HepG2 (cell line): ENCODE data around the gene URM1. TPM values are rescaled to one million over a fixed set of nuclear protein-coding genes. Genes with fewer than 3 reads are reported as not detected.

ENCODE experiments used
- ATAC-seq: fragments of 200-7000 bp; cut with Tn5 transposase; 3 replicates; pipeline ENCODE4 v1.9.1; 2020; ENCODE audit warnings: mild to moderate bottlenecking, moderate library complexity
- BruUV-seq: library from RNA; stranded (reverse); fragments of 400-500 nt; replicated peaks from 2 replicates; lab custom pipeline; 2021; lab: Mats Ljungman, UMichigan
- CTCF ChIA-PET: fragments of 300-600 bp; formaldehyde crosslinking; extraction: SDS; loops from one replicate; lab custom pipeline; 2021; ENCODE audit warnings: low total read pairs, inconsistent platforms, low intra/inter-chr PET ratio; lab: Yijun Ruan, JAX
- POLR2A ChIA-PET: fragments of 350-600 bp; sonication (Branson Sonifier 250); formaldehyde crosslinking; loops from one replicate; lab custom pipeline; 2020; ENCODE audit warnings: antibody characterized with exemption, inconsistent platforms; lab: Yijun Ruan, JAX
- DNase-seq: peaks from one replicate; pipeline ENCODE4 v3.0.0-alpha.2; 2015; ENCODE audit warnings: low spot score
- FAIRE-seq: peaks from 3 replicates; lab custom pipeline; 2011; peaks lifted over from hg19 to GRCh38; lab: Jason Lieb, UNC
- H2AFZ ChIP-seq: one replicate; pipeline ENCODE4 v1.6.1; 2011; ENCODE audit warnings: low read length, inconsistent platforms
- H3K27ac ChIP-seq: fragments of 300-600 bp; 3 replicates; pipeline ENCODE4 v1.8.0; 2011; ENCODE audit warnings: mixed run types, mild to moderate bottlenecking, mixed read lengths, low read length, inconsistent platforms; ENCODE audit not compliant: insufficient read depth; ENCODE audit errors: extremely low read length
- H3K27me3 ChIP-seq, 2 experiments: fragments of 200-600 bp in 1 of 2; 2 replicates in 1 of 2; 3 replicates in 1 of 2; pipeline versions ENCODE4 v1.6.0 to v1.8.0; 2011; ENCODE audit warnings: low read length in 2 of 2, mild to moderate bottlenecking in 2 of 2, moderate library complexity in 2 of 2, inconsistent platforms in 1 of 2; ENCODE audit not compliant: insufficient read depth in 2 of 2, control insufficient read depth in 1 of 2
- H3K36me3 ChIP-seq, 2 experiments: fragments of 200-600 bp in 1 of 2; replicated peaks in 1 of 2; 2 replicates in 1 of 2; 3 replicates in 1 of 2; pipeline versions ENCODE4 v1.5.1 to v1.8.0; 2011; ENCODE audit warnings: low read length in 2 of 2, inconsistent platforms in 1 of 2; ENCODE audit not compliant: insufficient read depth in 2 of 2, control insufficient read depth in 1 of 2
- H3K4me1 ChIP-seq: 2 replicates; pipeline ENCODE4 v1.5.1; 2012; ENCODE audit warnings: low read length, inconsistent platforms; ENCODE audit not compliant: insufficient read depth
- H3K4me2 ChIP-seq: 2 replicates; pipeline ENCODE4 v1.6.0; 2011; ENCODE audit warnings: low read depth, low read length, inconsistent platforms
- H3K4me3 ChIP-seq, 3 experiments: fragments of 200-600 bp in 1 of 3; sonication (generic), shearing (Covaris generic) in 1 of 3; replicated peaks in 1 of 3; 2 replicates each; pipeline ENCODE4 v1.5.1; 2011 to 2016; ENCODE audit warnings: low read length in 3 of 3, inconsistent platforms in 2 of 3, low read depth in 2 of 3, mild to moderate bottlenecking in 2 of 3, control low read depth in 1 of 3, mixed read lengths in 1 of 3; ENCODE audit not compliant: insufficient read depth in 1 of 3
- H3K79me2 ChIP-seq: one replicate; pipeline ENCODE4 v1.6.1; 2011; ENCODE audit warnings: low read length, inconsistent platforms; ENCODE audit not compliant: insufficient read depth
- H3K9ac ChIP-seq: 2 replicates; pipeline ENCODE4 v1.6.0; 2011; ENCODE audit warnings: mild to moderate bottlenecking, low read depth, low read length, inconsistent platforms; ENCODE audit not compliant: insufficient read depth
- H3K9me3 ChIP-seq: 2 replicates; pipeline ENCODE4 v1.5.1; 2012; ENCODE audit warnings: mild to moderate bottlenecking, low read length
- H4K20me1 ChIP-seq: 2 replicates; pipeline ENCODE4 v1.6.0; 2011; ENCODE audit warnings: inconsistent platforms, mild to moderate bottlenecking, low read length, moderate library complexity; ENCODE audit not compliant: insufficient read depth
- ARID4A ChIP-seq: sonication (generic); formaldehyde crosslinking; IDR thresholded peaks from 2 replicates; pipeline ENCODE4 v1.5.0; 2020; ENCODE audit warnings: mild to moderate bottlenecking, missing genetic modification reagents, borderline replicate concordance
- ELF1 ChIP-seq: sonication (generic); formaldehyde crosslinking; IDR thresholded peaks from 2 replicates; pipeline ENCODE4 v1.4.0; 2020; ENCODE audit warnings: missing genetic modification reagents
- ETV5 ChIP-seq: IDR thresholded peaks from 2 replicates; pipeline ENCODE4 v1.6.1; 2018; ENCODE audit warnings: missing biosample characterization, missing genetic modification reagents, inconsistent platforms, borderline replicate concordance
- HMGXB4 ChIP-seq, 2 experiments: sonication (generic) in 1 of 2; formaldehyde crosslinking in 1 of 2; IDR thresholded peaks; 2 replicates each; pipeline versions ENCODE4 v1.4.0 to v1.6.1; 2018 to 2020; ENCODE audit warnings: missing genetic modification reagents in 2 of 2, borderline replicate concordance in 1 of 2, low read depth in 1 of 2, mild to moderate bottlenecking in 1 of 2, missing biosample characterization in 1 of 2
- LCORL ChIP-seq, 2 experiments: fragments of 450-650 bp in 1 of 2; sonication (generic) in 1 of 2; formaldehyde crosslinking in 1 of 2; IDR thresholded peaks; 2 replicates each; pipeline versions ENCODE4 v1.5.0 to v1.6.1; 2017 to 2020; ENCODE audit warnings: antibody characterized with exemption in 1 of 2, missing genetic modification reagents in 1 of 2
- PATZ1 ChIP-seq: sonication (generic); formaldehyde crosslinking; IDR thresholded peaks from 2 replicates; pipeline ENCODE4 v1.4.0; 2020; ENCODE audit warnings: missing genetic modification reagents
- RAD21 ChIP-seq: fragments of 450-650 bp; formaldehyde crosslinking; IDR thresholded peaks from 2 replicates; pipeline ENCODE4 v1.5.0; 2020; ENCODE audit warnings: mild to moderate bottlenecking
- SALL1 ChIP-seq: sonication (generic); formaldehyde crosslinking; IDR thresholded peaks from 2 replicates; pipeline ENCODE4 v1.8.0; 2022; ENCODE audit warnings: mild to moderate bottlenecking, missing genetic modification reagents
- SMC3 ChIP-seq: IDR thresholded peaks from 2 replicates; pipeline ENCODE4 v1.6.1; 2011; ENCODE audit warnings: low read length, improper control_type of control experiment
- YEATS4 ChIP-seq: sonication (generic); formaldehyde crosslinking; IDR thresholded peaks from 2 replicates; pipeline ENCODE4 v1.4.0; 2020; ENCODE audit warnings: missing genetic modification reagents, borderline replicate concordance
- ZBTB7A ChIP-seq: sonication (generic); formaldehyde crosslinking; IDR thresholded peaks from 2 replicates; pipeline ENCODE4 v1.8.0; 2022; ENCODE audit warnings: mild to moderate bottlenecking, missing genetic modification reagents
- ZKSCAN8 ChIP-seq: IDR thresholded peaks from 2 replicates; pipeline ENCODE4 v1.6.1; 2016; ENCODE audit warnings: borderline replicate concordance, missing genetic modification reagents, missing compliant biosample characterization
- ZNF30 ChIP-seq: sonication (generic); formaldehyde crosslinking; IDR thresholded peaks from 2 replicates; pipeline ENCODE4 v1.5.0; 2020; ENCODE audit warnings: mild to moderate bottlenecking, missing genetic modification reagents
- WGBS: methylation state at CpG from one replicate; pipeline ENCODE4 v1.1.6; 2017; ENCODE audit warnings: low lambda C conversion rate; 5-methylcytosine and 5-hydroxymethylcytosine counted together
- in situ Hi-C: cut with HindIII; loops from 2 replicates; pipeline ENCODE4 v1.10.0; 2017; ENCODE audit warnings: low pct_unique_long_range_greater_than_20kb; ENCODE audit not compliant: extremely low pct_ligation_motif_present
- intact Hi-C: fragments of 100-400 bp; cut with micrococcal nuclease; formaldehyde crosslinking; loops from one replicate; pipeline ENCODE4 v1.10.0; 2022; ENCODE audit not compliant: unreplicated experiment
- polyA plus RNA-seq, 8 experiments: library from polyadenylated mRNA; depleted of rRNA in 3 of 8; stranded (reverse) in 7 of 8; unstranded in 1 of 8; fragments of >200 nt; fragmentation: Illumina TruSeq in 4 of 8; extraction: Trizol in 4 of 8; gene quantifications; 2 replicates each; pipeline versions ENCODE4 v1.2.1 to v1.2.3, GENCODE V29; 2011 to 2016; ENCODE audit warnings: low read depth in 4 of 8, missing spikeins in 1 of 8, mixed read lengths in 1 of 8; ENCODE audit not compliant: insufficient read depth in 1 of 8
- total RNA-seq, 5 experiments: library from RNA; depleted of rRNA; stranded (reverse); fragments of >200 nt; fragmentation: Illumina TruSeq; extraction: Trizol; gene quantifications; 2 replicates each; pipeline ENCODE4 v1.2.3, GENCODE V29; 2016; ENCODE audit warnings: low read depth in 1 of 5

URM1 gene
- total and polyA plus RNA-seq, 2 of the 13 experiments (the other 11 are each of a cell fraction or from before 2014, with no cell fraction given) = 37.1 to 41.3 TPM

DNA sequence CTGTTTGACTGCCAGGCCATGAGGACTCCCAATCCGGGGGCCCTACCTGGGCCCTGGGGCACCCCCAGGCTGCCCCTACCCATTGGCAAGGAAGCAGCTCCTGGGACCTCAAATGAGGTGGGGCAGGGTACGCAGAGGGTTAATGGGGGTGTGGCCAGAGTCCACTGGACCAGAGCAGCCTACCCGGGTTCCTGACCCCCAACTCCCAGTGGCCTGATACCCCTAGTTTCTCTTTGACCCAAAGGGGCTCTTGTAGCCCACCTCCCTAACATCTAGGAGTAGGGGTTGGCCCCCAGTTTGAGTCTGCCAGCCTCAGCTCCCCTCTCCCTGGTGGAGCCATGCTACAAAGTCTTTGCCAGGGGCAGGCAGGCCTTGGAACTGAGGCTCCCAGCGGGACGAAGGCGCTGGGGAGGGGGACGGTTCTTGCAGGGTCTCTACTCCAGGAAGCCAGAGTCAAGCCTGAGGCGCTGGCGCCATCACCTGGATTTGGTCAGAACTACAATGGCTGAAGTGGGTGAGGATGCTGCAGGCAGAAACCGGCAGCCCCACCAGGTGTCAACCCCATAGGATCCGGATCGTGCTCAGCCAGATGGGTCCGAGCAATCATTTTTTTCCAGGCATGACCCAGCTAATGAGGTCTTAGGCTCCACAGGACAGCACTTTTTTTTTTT, 41.1 kb downstream of the URM1 start:
- H3K4me1 ChIP-seq = peaks cover 44% of the 10 kb centered on the region
- TF ChIP-seq ARID4A (CRISPR knock-in tag) (peak; percentile 19; the same call in 1 of the 2 replicates), ZBTB7A (peak; percentile 34; the same call in 1 of the 2 replicates), RAD21 (CRISPR knock-in tag) (peak; percentile 87), SMC3 (peak; percentile 59; the same call in 1 of the 2 replicates), SALL1 (peak; percentile 20; the same call in 1 of the 2 replicates), LCORL (IDR thresholded peaks at IDR 0.05) (no peak), LCORL (CRISPR knock-in tag; IDR thresholded peaks at IDR 0.05) (0 out of 2 replicates have a peak, but pooled peaks have one; percentile 21), ZNF30 (no peak), PATZ1 (CRISPR knock-in tag) (peak; percentile 32; the same call in 1 of the 2 replicates), HMGXB4 (CRISPR knock-in tag; IDR thresholded peaks at IDR 0.05; ENCODE audit: borderline replicate concordance in 1 of 2, low read depth in 1 of 2) (peak; percentile 1 to 46; a peak in 1 of 4 replicates), YEATS4 (CRISPR knock-in tag) (no peak), ELF1 (CRISPR knock-in tag) (peak; percentile 22; the same call in 1 of the 2 replicates), ETV5 (peak; percentile 9; the same call in 1 of the 2 replicates), ZKSCAN8 (CRISPR knock-in tag) (0 out of 2 replicates have a peak, but pooled peaks have one; percentile 38)

More for the DNA sequence above, 41.1 kb downstream of the URM1 start:
- intact Hi-C loops = loop anchor here (1.0 to 5.0 kb wide), 3 partner anchors 41 to 115 kb away; partner anchors contain the start of gene URM1
- ChIA-PET CTCF (interaction anchor here (0.7 to 2.0 kb wide), 3 partner anchors 41 to 117 kb away, joined by 3 to 24 read pairs (median 3); partner anchors contain the start of gene URM1), POLR2A (interaction anchor here (1.2 kb wide), 1 partner anchor 50 kb away, joined by 4 read pairs; no protein-coding TSS in a partner anchor)
- H3K27me3 ChIP-seq = peaks cover 1 to 7% of the 10 kb centered on the region in 2 experiments; a peak in 3 of 5 replicates
- WGBS = 0% methylated on average over 10 of the region's 13 CpGs
- no peaks in the 10 kb centered on the region for H3K79me2 ChIP-seq
- DNase-seq = peak; percentile 58
- H3K27ac ChIP-seq = no peak overlapping the region
- H4K20me1 ChIP-seq = no peaks in the 10 kb centered on the region
- FAIRE-seq = no peak
- no TSS peak for BruUV-seq
- 0 out of 2 replicates have a peak overlapping the region, but pooled peaks have one; percentile 37 for H3K4me2 ChIP-seq
- ATAC-seq = peak; percentile 71
- H3K9ac ChIP-seq = no peak overlapping the region
- H3K4me3 ChIP-seq = peak overlapping the region in 1 of 3 experiments; percentile 26; a peak in 1 of 6 replicates
- H2AFZ ChIP-seq = no peak overlapping the region
- in situ Hi-C loops = loop anchor here (5.0 kb wide), 2 partner anchors 50 to 115 kb away; no protein-coding TSS in a partner anchor
- no peaks in the 10 kb centered on the region for H3K36me3 ChIP-seq
- H3K9me3 ChIP-seq = no peaks in the 10 kb centered on the region
